Skeletal muscle cell (primary cell): ENCODE results near the gene DCBLD1.
A peak's percentile ranks its signal among the peaks of the same experiment; 100 is the strongest.
"Not testable (repeated sequence)": the region's sequence is repeated elsewhere in the genome, so short reads cannot be mapped to it uniquely, and the experiment has no call there.

Experiments used
- DNase-seq: peaks from one replicate; pipeline ENCODE4 v3.0.0-alpha.2; 2010; ENCODE audit warnings: low read depth
- H3K4me3 ChIP-seq: 2 replicates; pipeline ENCODE4 v1.5.1; 2011; ENCODE audit warnings: low read depth, mild to moderate bottlenecking, control low read depth, low read length, moderate library complexity

The DCBLD1 gene

DNA sequence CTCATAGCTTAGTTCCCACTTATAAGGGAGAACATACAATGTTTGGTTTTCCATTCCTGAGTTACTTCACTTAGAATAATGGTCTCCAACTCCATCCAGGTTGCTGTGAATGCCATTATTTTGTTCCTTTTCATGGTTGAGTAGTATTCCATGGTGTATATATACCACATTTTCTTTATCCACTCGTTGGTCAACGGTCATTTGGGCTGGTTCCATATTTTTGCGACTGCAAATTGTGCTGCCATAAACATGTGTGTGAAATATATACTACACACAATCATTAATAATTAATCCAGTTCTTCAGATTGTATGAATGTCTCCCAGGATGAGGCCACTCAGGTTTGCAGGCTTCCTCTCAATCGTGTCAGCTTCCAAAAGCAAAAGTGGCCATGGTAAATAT lies 13.9 kb upstream of the DCBLD1 start:
- H3K4me3 ChIP-seq, DNase-seq: not testable (repeated sequence)

DNA sequence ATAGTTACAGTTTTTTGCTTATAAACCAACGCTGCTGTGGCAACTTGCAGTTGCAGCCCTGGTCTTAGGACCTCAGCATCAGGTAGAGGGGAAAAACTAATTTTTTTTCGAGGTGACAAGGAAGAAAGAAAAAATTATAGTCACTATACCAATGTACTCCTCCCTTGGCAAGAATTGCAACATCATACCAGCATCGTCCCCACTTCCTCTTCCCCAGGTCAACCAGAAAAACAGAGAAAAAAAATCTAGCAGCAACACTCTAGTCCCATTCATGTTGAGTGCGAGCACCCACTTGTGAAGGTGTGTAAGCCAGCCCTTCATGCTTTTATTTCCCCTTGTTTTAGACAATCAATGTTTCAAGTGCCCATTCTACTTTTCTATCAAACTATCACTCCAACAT lies 13.1 kb upstream of the DCBLD1 start:
- no peak overlapping the region for H3K4me3 ChIP-seq

DNA sequence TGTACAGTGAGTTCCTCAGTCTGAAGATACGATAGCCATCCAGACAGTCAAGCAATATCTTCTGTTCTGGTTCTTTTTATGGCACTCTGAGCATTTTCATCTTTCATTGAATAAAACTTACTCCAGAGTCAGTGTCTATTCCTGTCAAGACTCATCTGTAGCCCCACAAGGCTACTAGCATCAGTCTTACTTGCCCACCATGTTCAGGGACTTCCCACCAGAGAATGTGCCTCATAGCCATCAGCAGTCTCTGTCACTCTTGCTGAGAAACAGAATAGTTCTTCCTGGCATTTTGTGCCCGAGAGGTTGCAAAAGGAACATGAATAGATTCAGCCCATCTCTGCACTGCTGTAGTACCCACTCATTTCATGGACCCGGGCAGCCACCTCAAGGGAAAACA lies 12.7 kb upstream of the DCBLD1 start:
- DNase-seq, result no peak
- no peak overlapping the region for H3K4me3 ChIP-seq

More for the DNA sequence above, 13.1 kb upstream of the DCBLD1 start:
- DNase-seq, result no peak

DNA sequence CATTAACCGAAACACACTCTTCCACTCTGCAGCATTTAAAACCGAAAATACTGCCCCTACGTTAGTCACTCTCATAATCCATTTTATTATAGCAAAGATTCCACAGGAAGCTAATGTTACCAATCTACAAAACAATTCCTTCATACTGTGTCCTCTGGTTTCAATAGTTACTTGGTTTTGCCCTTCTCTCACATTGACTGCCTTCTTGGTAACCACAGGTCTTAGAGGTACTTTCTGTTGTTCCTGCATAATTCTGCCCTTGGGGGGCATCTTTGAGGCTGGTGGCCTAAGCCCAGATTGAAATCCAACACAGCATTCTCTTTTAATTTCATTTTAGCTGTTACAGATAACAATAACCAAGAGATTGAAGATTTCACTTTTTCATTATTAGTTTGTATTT lies 9.8 kb upstream of the DCBLD1 start:
- no peak overlapping the region for H3K4me3 ChIP-seq
- DNase-seq, result no peak

DNA sequence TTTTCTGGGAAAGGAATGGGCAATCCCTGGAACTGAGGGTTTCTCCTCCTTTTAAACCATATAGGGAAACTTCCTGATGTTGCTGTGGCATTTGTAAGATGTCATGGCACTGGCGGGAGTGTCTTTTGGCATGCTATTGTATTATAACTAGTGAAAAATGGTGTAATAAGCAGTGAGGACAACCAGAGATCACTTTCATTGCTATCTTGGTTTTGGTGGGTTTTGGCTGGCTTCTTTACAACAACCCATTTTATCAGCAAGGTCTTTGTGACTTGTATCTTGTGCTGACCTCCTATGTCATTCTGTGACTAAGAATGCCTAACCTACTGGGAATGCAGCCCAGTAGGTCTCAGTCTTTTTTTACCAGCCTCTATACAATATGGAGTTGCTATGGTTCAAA lies 9.1 kb upstream of the DCBLD1 start:
- no peak overlapping the region for H3K4me3 ChIP-seq
- no peak for DNase-seq

DNA sequence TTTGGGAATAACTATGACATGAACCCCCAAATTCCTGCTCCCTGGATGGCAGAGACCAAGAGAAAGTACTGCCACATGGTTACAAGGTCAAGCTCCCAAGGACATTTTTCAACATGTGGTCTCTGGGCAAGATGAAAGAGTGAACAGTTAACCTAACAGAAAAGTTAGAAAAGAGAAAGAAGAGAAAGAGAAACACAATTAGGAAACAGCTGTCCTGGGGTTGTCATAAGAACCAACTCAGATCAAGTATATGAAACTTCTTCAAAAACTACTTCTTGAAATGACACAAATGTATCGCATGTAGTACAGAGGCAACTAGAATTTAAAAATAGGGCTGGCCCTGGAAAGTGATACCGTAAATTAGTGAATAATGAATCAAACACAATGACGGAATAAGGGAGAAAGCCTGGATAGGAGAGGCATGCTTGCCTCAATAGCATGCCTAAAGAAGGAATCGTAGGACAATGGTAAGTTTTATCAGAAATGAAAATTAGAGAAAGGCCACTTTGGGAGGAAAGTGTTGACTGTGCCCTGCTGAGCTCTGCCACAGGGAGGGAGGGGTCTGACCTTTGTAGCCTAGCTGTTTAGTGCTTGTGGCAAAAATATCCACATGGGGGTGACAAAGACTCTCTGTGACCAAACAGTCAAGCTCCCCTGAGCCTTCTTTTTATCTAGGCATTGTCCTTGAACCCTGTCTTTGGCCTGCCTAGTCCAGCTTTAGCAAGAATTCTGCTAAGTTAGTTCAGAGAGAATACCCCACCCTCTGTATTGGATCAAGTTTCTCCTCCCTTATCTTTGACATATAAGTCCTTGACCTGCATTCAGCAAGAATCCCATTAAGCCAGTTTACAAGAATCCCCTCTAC lies 4.3 kb upstream of the DCBLD1 start:
- H3K4me3 ChIP-seq, result no peak overlapping the region
- DNase-seq, result no peak

DNA sequence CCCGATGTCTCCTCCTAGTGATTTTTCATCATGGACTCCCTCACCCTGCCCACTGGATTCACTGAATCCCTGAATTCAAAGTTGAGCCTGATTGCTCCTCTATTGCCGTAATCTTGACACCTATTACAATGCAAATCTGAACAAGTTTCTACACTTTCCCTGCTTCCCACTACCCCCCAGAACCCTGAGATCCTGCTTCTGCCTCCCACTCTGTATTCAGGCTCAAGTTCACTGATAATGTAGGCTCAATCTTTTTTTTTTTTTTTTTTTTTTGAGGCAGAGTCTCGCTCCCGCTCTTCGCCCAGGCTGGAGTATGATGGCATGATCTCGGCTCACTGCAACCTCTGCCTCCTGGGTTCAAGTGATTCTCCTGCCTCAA lies 3.6 kb upstream of the DCBLD1 start:
- DNase-seq, result no peak
- H3K4me3 ChIP-seq, result no peak overlapping the region

DNA sequence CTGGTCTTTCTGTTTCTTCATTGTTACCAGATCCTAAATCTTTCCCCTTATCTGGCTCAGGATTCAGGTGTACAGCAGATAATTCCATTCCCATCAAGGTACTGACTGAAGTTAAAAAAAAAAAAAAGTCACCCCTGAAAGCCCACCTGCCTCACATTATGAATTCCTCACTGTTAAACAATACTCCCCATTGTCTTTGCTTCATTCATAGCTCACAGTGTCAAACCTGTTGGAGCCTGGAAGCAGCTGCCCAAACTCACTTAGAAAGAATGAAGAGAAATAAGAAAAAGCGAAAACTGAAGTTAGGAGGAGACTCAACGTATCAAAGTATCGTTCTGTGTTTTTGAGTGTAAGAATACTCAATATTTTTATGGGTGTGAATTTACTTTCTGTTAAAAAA lies 1.8 kb upstream of the DCBLD1 start:
- no peak for DNase-seq
- H3K4me3 ChIP-seq, result no peak overlapping the region

DNA sequence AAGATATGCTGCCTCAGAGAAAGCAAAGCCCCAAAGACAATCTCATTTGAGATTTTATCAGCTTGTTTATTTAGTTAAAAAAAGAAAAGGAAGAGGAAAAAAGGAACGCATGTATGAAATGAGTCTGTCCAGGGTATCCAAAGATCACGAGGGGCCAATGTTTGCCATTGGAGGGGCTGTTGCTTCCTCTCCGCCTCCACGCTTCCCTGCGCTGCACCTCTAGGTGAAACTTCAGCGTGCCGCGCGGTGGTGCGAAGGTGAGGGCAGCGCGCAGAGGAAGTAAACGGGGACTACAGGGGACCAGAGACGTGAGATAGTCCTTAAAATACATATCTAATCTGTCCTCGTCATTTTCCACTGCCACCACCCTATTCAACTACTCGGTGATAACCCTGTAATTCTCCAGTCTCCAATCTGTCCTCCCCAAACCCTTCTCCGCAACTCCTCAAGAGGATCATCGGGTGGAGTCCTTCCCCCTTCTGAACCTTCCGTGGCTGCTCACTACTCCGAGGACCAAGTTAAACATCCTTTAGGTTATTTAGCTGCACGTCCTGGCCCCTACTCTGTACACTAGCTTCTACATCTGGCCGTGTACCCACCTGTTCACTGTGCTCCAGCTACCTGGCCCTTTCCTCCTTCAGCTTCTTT lies 1.1 kb upstream of the DCBLD1 start:
- DNase-seq, result no peak
- no peak overlapping the region for H3K4me3 ChIP-seq

DNA sequence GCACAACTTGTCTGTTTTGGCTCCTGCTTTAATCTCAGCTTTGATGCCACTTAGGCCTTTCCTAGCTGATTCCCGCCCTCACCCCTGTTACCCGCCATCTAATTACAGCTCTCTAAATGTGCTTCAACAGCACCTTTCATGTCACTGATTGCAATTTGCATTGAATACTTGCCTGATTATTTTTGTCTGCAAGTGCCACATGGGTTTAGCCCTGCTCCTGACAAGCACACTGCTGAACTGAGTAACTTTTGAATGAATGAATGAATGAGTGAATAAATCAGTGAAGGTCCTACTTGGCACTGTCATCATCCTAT lies 591 bp upstream of the DCBLD1 start:
- H3K4me3 ChIP-seq, result peak overlapping the region; percentile 95
- DNase-seq, result no peak

DNA sequence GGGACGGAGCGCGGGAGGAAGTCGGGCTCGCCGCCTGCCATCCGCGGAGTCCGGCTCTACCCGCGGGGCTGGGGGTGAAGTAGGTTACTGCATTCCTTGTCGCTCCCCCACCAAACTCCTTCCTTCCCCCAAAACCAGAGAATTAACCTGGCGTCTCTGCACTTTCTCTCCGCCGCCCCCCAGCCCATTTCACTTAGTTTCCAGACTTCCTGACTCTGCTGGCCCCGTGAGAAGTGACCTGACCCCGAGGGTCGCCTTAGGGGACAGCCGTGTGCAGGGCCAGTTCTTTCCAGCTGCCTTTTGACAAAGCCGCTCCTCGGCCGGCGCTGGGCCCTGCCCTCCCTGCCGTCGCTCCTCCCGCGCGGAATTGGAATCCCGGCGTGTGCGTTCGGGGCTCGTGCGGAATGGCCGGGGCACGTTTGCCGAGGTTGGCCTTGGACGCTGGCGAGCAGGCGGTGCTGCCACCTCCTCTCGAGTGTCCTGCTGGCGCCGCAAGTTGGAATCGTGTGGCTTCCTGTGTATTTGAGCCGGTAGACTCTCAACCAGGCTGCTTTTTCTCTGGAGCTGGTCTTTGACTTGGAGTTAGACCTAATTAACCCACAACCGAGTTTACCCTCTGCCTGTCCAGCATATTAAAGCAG lies 650 bp downstream of the DCBLD1 start:
- no peak for DNase-seq
- peak overlapping the region; percentile 95 for H3K4me3 ChIP-seq

DNA sequence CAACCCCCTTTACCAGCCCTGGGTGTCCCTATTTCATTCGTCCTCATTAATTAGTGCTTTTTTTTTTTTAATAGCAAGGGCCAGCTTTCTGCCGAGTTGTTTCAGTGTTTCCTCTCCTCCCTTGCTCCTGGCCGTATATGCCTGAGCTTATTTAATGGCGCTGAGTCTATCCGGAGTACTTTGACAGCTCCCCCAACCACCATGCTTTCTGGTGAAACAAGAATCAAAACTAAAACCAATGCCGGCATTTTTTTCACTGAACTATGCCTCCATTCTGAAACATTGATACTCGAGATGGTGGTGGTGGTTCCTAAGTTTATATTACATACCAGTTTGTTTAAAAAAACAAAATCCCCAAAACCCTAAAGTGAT lies 1.2 kb downstream of the DCBLD1 start:
- DNase-seq, result no peak
- H3K4me3 ChIP-seq, result peak overlapping the region; percentile 95

DNA sequence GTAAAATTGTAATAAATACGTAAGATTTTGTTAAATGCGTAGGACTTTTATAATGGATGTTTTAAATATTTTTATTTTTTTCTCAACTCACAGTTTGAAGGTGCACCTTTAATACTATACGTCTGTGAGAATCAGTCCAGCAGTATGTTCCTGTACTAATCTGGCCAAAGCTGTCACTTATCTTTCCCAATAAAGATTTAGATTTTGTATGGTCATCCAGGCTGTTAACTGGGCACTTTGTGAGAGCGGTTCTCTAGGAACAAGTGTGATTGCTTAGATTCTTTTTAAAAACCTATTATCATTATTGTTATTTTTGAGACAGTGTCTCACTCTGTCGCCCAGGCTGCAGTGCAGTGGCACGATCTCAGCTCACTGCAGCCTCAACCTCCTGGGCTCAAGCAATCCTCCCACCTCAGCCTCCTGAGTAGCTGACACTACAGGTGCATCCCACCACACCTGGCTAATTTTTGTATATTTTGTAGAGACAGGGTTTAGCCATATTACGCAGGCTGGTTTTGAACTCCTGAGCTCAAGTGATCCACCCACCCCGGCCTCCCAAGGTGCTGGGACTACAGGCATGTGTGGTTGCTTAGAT lies 1.7 kb downstream of the DCBLD1 start:
- DNase-seq, result no peak
- H3K4me3 ChIP-seq, result peak overlapping the region; percentile 95

DNA sequence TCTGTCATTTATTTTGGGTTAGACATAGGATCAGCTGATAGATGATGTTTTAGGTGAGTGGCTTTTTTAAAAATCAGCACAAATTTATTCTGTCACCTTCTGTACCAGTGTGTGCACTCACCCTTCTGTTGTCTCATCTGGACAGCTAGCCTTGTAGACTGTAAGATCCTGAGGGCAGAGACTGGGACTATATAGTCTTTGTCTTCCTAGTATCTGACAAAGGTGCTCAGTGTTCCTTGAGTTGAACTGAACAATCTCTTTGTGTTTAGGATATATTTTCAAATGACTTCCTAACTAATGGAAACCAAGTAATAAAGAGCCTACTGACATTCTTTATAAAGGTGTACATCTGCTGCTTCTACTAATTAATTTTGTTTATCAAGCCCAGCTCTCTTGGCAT lies 3.0 kb downstream of the DCBLD1 start:
- no peak for DNase-seq
- peak overlapping the region; percentile 95 for H3K4me3 ChIP-seq

DNA sequence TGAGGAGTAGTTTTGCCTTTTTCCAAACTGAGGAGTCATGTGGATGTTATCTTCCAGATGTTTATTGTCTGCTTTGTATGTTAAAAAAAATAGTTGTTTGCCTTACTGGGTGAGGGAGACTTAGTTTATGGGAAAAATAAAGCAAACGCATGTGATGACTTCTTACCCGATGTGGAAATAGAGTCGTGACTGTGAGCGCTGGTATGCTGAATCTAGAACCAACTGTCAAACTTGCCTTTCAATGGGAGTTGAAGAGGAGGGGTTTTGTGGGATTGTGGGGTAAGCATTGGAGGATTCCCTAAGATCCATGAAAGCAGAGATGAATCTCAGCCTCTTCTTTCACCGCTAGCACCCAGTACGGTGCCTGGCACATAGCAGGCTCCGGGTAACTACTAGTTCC lies 5.3 kb downstream of the DCBLD1 start:
- H3K4me3 ChIP-seq, result no peak overlapping the region
- no peak for DNase-seq

DNA sequence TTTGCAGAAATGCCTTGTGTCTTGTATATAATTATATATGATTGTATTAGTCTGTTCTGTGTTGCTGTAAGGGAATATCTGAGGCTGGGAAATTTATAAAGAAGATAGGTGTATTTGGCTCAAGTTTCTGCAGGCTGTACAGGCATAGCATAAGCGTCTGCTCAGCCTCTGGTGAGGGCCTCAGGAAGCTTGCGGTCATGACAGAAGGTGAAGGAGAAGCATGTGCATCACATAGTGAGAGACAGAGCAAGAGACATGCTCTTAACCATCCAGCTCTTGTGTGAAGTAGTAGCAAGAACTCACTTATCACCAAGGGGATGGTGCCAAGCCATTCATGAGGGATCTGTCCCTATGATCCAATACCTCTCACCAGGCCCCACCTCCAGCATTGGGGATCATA lies 6.5 kb downstream of the DCBLD1 start:
- H3K4me3 ChIP-seq, result no peak overlapping the region
- DNase-seq, result no peak

DNA sequence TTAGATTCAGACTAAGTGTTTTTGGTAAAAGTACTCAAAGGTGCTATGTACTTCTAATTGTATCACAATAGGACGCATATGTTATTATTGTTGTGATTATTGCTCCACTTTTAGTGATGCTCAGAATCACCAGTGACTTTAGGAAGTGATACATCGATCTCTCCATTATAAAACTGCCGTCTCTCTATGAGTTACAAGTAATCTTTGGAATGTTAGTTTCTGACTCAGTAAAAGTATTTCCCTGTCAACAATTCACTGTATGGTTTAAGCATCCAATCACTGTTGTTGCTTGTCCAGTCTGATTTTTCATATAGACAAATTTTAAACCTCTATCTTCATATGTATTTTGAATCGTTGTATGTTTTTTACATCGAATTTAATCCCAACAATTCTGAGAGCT lies 9.4 kb downstream of the DCBLD1 start:
- no peak for DNase-seq
- no peak overlapping the region for H3K4me3 ChIP-seq

DNA sequence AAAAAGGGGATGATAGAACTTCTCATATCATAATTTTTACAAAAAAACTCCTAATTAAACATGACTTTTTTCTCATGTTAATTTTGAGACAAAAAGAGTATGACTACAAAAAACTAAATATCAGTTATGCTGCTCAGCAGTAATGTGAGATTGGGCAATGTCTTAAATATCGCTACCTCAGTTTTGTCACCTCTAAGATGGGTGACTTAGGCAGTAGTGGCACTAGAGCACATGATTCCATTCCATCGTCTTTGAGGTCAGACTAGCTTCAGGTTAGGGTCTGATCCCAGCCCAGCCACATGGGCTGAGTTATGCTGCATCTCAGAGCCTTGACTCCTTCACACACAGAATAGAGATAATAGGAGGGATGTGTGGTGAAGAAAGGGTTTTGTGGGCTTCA lies 11.0 kb downstream of the DCBLD1 start:
- DNase-seq, result no peak

DNA sequence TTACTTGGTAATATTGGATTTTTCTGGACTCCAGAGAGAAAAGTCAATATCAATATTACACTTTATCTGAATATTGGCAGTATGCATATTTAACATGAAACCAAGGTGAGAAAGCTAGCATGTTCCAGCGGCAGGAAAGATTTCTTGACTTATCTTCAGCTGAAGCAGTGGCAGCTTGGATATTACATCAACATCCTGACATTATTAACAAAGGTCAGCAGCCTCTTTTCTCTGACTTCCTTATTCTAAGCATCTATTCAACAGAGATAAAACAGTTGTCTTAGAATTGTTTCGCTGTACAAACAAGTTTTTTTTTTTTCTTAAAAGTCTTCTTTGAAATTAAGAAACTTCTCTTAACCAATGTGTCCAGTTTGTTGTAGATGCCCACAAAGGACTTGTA lies 11.8 kb downstream of the DCBLD1 start:
- DNase-seq, result no peak
- H3K4me3 ChIP-seq, result no peak overlapping the region

More for the DNA sequence above, 11.0 kb downstream of the DCBLD1 start:
- no peak overlapping the region for H3K4me3 ChIP-seq

DNA sequence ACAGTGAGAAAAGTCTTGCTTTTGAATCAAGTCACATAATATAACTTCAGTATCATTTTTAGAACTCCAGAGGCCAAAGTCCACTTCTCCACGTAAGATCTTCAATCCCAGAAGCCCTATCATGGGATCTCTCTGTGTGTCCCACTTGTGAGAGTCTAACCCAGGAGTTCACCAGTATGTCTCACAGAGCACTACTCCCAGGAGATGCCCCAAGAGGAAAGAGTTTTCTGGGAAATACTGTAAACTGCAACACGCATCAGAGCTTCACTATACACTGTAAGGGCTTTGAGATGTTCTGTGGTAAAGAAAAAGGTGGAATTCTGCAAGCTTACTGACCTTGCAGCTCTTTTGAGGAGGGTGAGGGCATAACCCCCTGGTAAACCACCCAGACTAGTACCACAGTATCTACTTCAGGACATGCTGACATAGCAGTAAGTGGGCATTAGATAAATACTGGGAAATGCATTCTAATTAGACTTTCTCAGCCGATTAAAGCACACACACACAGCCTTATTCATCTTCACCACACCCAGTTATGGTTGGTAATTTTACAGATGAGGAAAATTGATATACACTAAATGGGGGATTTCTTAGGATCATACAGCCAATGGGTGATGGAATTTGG lies 12.3 kb downstream of the DCBLD1 start:
- no peak overlapping the region for H3K4me3 ChIP-seq
- peak; percentile 87 for DNase-seq
